ENCODE data around the gene ZFAND3. TPM values are rescaled to one million over a fixed set of nuclear protein-coding genes. Genes with fewer than 3 reads are reported as not detected.

ZFAND3 gene
- total RNA-seq, 1 experiment from 2014 or later = 47.2 TPM

DNA sequence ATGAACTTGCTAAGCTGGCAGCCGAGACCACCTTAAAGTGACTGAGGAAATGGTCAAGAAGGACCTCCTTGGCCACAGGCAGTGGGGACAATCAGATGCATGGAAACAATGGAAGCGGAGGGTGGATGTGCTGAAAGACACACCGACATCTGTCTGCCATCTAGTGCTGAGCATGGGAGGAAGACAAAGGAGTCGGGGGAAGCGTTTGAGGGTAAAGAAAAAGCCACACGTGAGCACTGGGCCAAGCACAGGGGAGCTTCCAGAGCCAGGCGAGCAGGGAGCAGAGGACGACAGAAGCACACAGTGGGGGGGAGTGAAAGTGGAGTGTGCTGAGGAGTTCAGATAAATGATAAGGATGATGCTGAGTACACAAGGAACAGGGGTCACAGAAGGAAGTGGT lies 367.8 kb downstream of the ZFAND3 start:
- ChIA-PET CTCF (no interaction called here), POLR2A (no interaction called here), RAD21 (ENCODE audit: low non-redundant PET in 1 of 2, low total read pairs in 2 of 2, uncharacterized antibody in 2 of 2, unreplicated experiment in 2 of 2) (no interaction called here)
- Histone ChIP-seq H3K9ac (ENCODE audit: low read length) (no peak overlapping the region), H3K27ac (ENCODE audit: low read depth, low read length) (no peak overlapping the region), H3K9me3 (ENCODE audit: control insufficient read depth in 1 of 2, insufficient read depth in 1 of 2, low read depth in 1 of 2, low read length in 2 of 2) (no peaks in the 10 kb centered on the region), H3K79me2 (ENCODE audit: insufficient read depth, low read length) (no peaks in the 10 kb centered on the region), H3K36me3 (ENCODE audit: control insufficient read depth in 1 of 2, insufficient read depth in 2 of 2, low read length in 2 of 2) (no peaks in the 10 kb centered on the region), H3K4me3 (replicated peaks in 1 of 2; ENCODE audit: low read depth in 1 of 2, low read length in 2 of 2) (no peak overlapping the region), H4K20me1 (ENCODE audit: insufficient read depth) (no peaks in the 10 kb centered on the region), H3K9me2 (ENCODE audit: insufficient read depth) (no peaks in the 10 kb centered on the region), H2AFZ (ENCODE audit: low read depth, low read length, poor library complexity, severe bottlenecking) (no peak overlapping the region), H3K27me3 (ENCODE audit: insufficient read depth, low read length) (no peaks in the 10 kb centered on the region), H3K4me1 (ENCODE audit: control insufficient read depth in 1 of 2, insufficient read depth in 2 of 2, low read length in 2 of 2) (no peaks in the 10 kb centered on the region), H3K4me2 (ENCODE audit: low read length) (no peak overlapping the region)
- no peak for ATAC-seq
- intact Hi-C loops (cut with micrococcal nuclease) = no loop called here
- BruUV-seq (replicated peaks) = no TSS peak
- no peak for DNase-seq (ENCODE audit: low read depth, low spot score)
- TF ChIP-seq FOSL1 (IDR thresholded peaks at IDR 0.05; ENCODE audit: low read depth) (no peak), EZH2 (IDR thresholded peaks at IDR 0.05) (no peak), JUND (IDR thresholded peaks at IDR 0.05) (no peak), SRF (IDR thresholded peaks at IDR 0.05; ENCODE audit: low read depth) (no peak), RAD21 (IDR thresholded peaks at IDR 0.05; ENCODE audit: low read depth) (no peak), CBX3 (IDR thresholded peaks at IDR 0.05; ENCODE audit: low read depth) (no peak), TCF7L2 (IDR thresholded peaks at IDR 0.05; ENCODE audit: borderline replicate concordance, extremely low read depth, insufficient read depth, insufficient read length) (no peak), SIN3A (IDR thresholded peaks at IDR 0.05; ENCODE audit: low read depth) (no peak), ZNF274 (IDR thresholded peaks at IDR 0.05; ENCODE audit: low read depth, low read length) (no peak)
- TF ChIP-seq, protein P1, sequence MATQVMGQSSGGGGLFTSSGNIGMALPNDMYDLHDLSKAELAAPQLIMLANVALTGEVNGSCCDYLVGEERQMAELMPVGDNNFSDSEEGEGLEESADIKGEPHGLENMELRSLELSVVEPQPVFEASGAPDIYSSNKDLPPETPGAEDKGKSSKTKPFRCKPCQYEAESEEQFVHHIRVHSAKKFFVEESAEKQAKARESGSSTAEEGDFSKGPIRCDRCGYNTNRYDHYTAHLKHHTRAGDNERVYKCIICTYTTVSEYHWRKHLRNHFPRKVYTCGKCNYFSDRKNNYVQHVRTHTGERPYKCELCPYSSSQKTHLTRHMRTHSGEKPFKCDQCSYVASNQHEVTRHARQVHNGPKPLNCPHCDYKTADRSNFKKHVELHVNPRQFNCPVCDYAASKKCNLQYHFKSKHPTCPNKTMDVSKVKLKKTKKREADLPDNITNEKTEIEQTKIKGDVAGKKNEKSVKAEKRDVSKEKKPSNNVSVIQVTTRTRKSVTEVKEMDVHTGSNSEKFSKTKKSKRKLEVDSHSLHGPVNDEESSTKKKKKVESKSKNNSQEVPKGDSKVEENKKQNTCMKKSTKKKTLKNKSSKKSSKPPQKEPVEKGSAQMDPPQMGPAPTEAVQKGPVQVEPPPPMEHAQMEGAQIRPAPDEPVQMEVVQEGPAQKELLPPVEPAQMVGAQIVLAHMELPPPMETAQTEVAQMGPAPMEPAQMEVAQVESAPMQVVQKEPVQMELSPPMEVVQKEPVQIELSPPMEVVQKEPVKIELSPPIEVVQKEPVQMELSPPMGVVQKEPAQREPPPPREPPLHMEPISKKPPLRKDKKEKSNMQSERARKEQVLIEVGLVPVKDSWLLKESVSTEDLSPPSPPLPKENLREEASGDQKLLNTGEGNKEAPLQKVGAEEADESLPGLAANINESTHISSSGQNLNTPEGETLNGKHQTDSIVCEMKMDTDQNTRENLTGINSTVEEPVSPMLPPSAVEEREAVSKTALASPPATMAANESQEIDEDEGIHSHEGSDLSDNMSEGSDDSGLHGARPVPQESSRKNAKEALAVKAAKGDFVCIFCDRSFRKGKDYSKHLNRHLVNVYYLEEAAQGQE (IDR thresholded peaks at IDR 0.05; ENCODE audit: low read depth) = no peak
- TF ChIP-seq, protein P2, sequence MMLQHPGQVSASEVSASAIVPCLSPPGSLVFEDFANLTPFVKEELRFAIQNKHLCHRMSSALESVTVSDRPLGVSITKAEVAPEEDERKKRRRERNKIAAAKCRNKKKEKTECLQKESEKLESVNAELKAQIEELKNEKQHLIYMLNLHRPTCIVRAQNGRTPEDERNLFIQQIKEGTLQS (IDR thresholded peaks at IDR 0.05) = no peak
